ENCODE measurements around the gene FBXL13.

The FBXL13 gene

DNA sequence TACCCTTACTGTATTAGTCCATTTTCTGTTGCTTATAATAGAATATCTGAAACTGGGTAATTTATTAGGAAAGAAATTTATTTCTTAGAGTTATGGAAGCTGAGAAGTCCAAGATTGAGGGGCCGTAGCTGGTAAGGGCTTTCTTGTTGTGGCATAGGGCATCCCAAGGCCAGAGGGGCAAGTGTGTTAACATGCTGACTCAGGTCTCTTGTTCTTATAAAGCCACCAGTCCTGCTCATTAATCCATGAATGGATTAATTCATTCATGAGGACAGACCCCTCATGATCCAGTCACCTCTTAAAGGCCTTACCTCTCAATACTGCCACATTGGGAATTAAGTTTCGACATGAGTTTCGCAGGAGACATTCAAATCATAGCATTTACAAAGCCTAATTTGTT, 2.7 kb upstream of the FBXL13 start:
- in situ Hi-C loops (cut with HindIII; ENCODE audit: low pct_ligation_motif_present, low sequenced_read_pairs): no loop called here
- Histone ChIP-seq H3K27ac (no peak overlapping the region), H3K36me3 (replicated peaks) (no peaks in the 10 kb centered on the region), H3K4me3 (ENCODE audit: low read depth, low read length) (no peak overlapping the region), H3K27me3 (replicated peaks) (no peaks in the 10 kb centered on the region)
- DNase-seq: no peak
- TF ChIP-seq, protein P1, sequence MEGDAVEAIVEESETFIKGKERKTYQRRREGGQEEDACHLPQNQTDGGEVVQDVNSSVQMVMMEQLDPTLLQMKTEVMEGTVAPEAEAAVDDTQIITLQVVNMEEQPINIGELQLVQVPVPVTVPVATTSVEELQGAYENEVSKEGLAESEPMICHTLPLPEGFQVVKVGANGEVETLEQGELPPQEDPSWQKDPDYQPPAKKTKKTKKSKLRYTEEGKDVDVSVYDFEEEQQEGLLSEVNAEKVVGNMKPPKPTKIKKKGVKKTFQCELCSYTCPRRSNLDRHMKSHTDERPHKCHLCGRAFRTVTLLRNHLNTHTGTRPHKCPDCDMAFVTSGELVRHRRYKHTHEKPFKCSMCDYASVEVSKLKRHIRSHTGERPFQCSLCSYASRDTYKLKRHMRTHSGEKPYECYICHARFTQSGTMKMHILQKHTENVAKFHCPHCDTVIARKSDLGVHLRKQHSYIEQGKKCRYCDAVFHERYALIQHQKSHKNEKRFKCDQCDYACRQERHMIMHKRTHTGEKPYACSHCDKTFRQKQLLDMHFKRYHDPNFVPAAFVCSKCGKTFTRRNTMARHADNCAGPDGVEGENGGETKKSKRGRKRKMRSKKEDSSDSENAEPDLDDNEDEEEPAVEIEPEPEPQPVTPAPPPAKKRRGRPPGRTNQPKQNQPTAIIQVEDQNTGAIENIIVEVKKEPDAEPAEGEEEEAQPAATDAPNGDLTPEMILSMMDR (IDR thresholded peaks at IDR 0.05; ENCODE audit: low read depth, low read length, missing control alignments): no peak

DNA sequence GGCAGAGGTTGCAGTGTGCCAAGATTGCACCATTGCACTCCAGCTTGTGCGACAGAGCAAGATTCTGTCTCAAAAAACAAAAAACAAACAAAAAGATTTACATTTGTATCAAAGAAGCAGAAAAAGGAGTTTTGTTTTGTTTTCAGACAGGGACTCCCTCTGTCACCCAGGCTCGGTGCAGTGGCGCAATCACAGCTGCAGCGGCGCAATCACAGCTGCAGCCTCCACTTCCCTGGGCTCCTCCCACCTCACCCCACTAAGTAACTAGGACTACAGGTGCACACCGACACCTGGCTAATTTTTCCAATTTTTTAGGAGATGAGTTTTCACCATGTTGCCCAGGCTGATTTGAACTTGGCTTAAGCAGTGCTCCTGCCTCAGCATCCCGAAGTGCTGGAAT, 2.2 kb upstream of the FBXL13 start:
- Histone ChIP-seq H3K27ac (no peak overlapping the region), H3K27me3 (replicated peaks) (no peaks in the 10 kb centered on the region), H3K4me3 (ENCODE audit: low read depth, low read length) (no peak overlapping the region), H3K36me3 (replicated peaks) (no peaks in the 10 kb centered on the region)
- no peak for DNase-seq
- TF ChIP-seq, protein P1 (IDR thresholded peaks at IDR 0.05; ENCODE audit: low read depth, low read length, missing control alignments): no peak
- in situ Hi-C loops (cut with HindIII; ENCODE audit: low pct_ligation_motif_present, low sequenced_read_pairs): no loop called here

DNA sequence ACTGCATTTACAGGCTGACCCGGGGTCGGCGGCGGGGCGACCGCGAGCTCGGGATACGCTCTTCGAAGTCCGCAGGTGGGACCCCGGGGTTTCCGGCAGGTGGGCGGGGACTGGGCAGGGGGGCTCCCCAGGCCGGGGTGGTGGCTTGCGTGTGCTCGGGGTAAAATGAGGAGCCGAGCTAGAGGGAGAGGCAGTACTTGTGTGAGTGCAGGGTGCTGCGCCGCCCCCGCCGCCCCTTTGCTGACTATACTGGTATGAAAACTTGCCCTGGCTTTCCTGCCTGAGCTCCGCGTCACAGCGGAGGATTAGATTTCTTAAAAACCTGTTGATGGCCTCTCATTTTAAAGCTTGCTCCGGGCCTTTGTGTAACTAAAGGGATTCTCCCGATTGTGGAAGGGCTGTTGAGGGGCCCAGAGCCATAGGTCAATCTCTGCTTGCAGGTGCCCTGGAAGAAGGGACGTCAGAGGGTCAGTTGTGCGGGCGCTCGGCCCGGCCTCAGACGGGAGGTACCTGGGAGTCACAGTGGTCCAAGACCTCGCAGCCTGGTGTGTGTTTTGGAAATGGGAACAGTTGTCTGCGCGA, 832 bp upstream of the FBXL13 start:
- TF ChIP-seq, protein P1 (IDR thresholded peaks at IDR 0.05; ENCODE audit: low read depth, low read length, missing control alignments): no peak
- Histone ChIP-seq H3K4me3 (ENCODE audit: low read depth, low read length) (peak overlapping the region; percentile 74), H3K36me3 (replicated peaks) (no peaks in the 10 kb centered on the region), H3K27ac (peak overlapping the region; percentile 66), H3K27me3 (replicated peaks) (no peaks in the 10 kb centered on the region)
- in situ Hi-C loops (cut with HindIII; ENCODE audit: low pct_ligation_motif_present, low sequenced_read_pairs): no loop called here
- DNase-seq: peak; percentile 60

GRCh38 chr7:103073989-103074518, 542 bp downstream of the FBXL13 start:
- Histone ChIP-seq H3K27me3 (replicated peaks) (no peaks in the 10 kb centered on the region), H3K4me3 (ENCODE audit: low read depth, low read length) (peak overlapping the region; percentile 74), H3K27ac (peak overlapping the region; percentile 66), H3K36me3 (replicated peaks) (no peaks in the 10 kb centered on the region)
- TF ChIP-seq, protein P1 (IDR thresholded peaks at IDR 0.05; ENCODE audit: low read depth, low read length, missing control alignments): no peak
- no peak for DNase-seq
- in situ Hi-C loops (cut with HindIII; ENCODE audit: low pct_ligation_motif_present, low sequenced_read_pairs): no loop called here

- no peak overlapping the region for H3K4me3 ChIP-seq (ENCODE audit: low read depth, low read length)
- DNase-seq: no peak
- TF ChIP-seq, protein P1 (IDR thresholded peaks at IDR 0.05; ENCODE audit: low read depth, low read length, missing control alignments): no peak
- in situ Hi-C loops (cut with HindIII; ENCODE audit: low pct_ligation_motif_present, low sequenced_read_pairs): no loop called here
- no peak overlapping the region for H3K27ac ChIP-seq
- no peaks in the 10 kb centered on the region for H3K36me3 ChIP-seq (replicated peaks)
- H3K27me3 ChIP-seq (replicated peaks): no peaks in the 10 kb centered on the region
These were observed 3.6 kb downstream of the FBXL13 start for GRCh38 chr7:103071000-103071399.

Measured in brain microvascular endothelial cell (primary cell).